ENCODE measurements around the gene PPP6R2. TPM values are rescaled to one million over a fixed set of nuclear protein-coding genes. Genes with fewer than 3 reads are reported as not detected.

PPP6R2 gene
- total and polyA plus RNA-seq, 10 donors: 23.6 to 76.2 (median 62.1) TPM

GRCh38 chr22:50303515-50303847 lies 39.6 kb upstream of the PPP6R2 start:
- no peak for DNase-seq
- H3K9me3 ChIP-seq: no peaks in the 10 kb centered on the region

GRCh38 chr22:50303848-50304527 lies 39.1 kb upstream of the PPP6R2 start:
- TF ChIP-seq POLR2A (IDR thresholded peaks at IDR 0.05) (no peak), POLR2AphosphoS5 (IDR thresholded peaks at IDR 0.05) (peak in 2 of 3 donors; percentile 39 to 60), CTCF (IDR thresholded peaks at IDR 0.05 in 8 of 11, conservative IDR thresholded peaks at IDR 0.05 in 3 of 11) (peak in 2 of 11 experiments; percentile 15 to 19)
- intact Hi-C loops (cut with DNase I; ENCODE audit: low total_unique reads): no loop called here
- Histone ChIP-seq H3K9me3 (no peaks in the 10 kb centered on the region), H3K4me3 (peak overlapping the region in 7 of 8 donors; percentile 15 to 91 (median 82)), H3K4me1 (peaks cover 73 to 95% (median 94%) of the 10 kb centered on the region in 6 donors), H3K27me3 (replicated peaks in 1 of 7) (peaks cover 0 to 69% (median 9%) of the 10 kb centered on the region in 7 donors), H3K27ac (peak overlapping the region; percentile 53 to 96 (median 92)), H3K36me3 (peaks cover 0 to 24% (median 0%) of the 10 kb centered on the region in 6 donors)
- DNase-seq: no peak
- WGBS, 5 donors: 11 to 32% (median 23%) methylated on average over 7 to 11 of the region's 11 CpGs

More at GRCh38 chr22:50303515-50303847, 39.6 kb upstream of the PPP6R2 start:
- Histone ChIP-seq H3K4me1 (peaks cover 75 to 95% (median 94%) of the 10 kb centered on the region in 6 donors), H3K27me3 (replicated peaks in 1 of 7) (peaks cover 0 to 74% (median 9%) of the 10 kb centered on the region in 7 donors), H3K4me3 (peak overlapping the region in 7 of 8 donors; percentile 15 to 91 (median 73)), H3K27ac (peak overlapping the region in 7 of 8 donors; percentile 78 to 96 (median 92)), H3K36me3 (peaks cover 0 to 24% (median 0%) of the 10 kb centered on the region in 6 donors)
- WGBS, 5 donors: 40 to 49% (median 43%) methylated on average over 5 to 7 of the region's 7 CpGs
- TF ChIP-seq POLR2AphosphoS5 (IDR thresholded peaks at IDR 0.05) (no peak), POLR2A (IDR thresholded peaks at IDR 0.05) (no peak), CTCF (IDR thresholded peaks at IDR 0.05 in 8 of 11, conservative IDR thresholded peaks at IDR 0.05 in 3 of 11) (no peak)
- intact Hi-C loops (cut with DNase I; ENCODE audit: low total_unique reads): no loop called here

DNA sequence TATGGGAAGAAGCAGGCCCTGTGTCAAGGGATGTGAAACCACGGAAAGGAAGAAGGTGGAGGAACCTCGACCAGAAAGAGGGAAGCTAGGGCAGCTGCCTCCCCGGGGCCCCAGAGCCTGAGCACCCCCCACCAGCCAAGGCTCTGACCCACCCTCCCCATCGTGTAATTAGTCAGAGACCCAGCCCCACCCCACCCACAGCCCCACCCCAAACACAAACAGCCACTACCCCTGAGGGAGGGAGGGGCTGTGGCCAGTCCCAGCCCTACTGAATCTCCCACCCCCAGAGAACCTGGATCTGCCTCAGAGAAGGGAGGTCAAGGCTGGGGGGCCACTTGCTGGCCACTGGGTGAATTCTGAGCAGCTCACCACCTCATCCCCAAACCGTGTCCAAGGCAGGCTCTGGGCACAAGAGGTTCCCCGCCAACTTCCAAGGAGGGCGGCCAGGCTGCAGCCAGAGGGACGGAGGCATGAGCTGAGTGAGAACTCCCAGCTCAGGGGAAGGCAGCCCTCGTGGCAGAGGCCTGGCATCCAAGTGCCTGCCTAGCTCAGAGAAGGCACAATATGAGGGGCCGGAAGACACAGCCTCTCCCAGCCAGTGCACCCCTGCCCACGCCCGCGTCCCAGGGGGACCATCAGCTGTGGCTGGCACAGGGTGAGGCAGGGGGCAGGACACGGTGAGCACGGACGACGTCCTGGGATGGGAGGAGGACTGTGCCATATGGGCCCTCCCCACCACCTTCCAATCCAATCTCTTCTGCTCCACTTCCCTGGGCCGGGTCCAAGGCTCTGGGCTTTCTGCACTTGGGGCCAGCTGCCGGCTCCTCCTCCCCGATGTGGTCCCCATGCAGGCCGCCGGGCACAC lies 38.4 kb upstream of the PPP6R2 start:
- Histone ChIP-seq H3K36me3 (peaks cover 0 to 24% (median 0%) of the 10 kb centered on the region in 6 donors), H3K9me3 (no peaks in the 10 kb centered on the region), H3K27me3 (replicated peaks in 1 of 7) (peaks cover 0 to 61% (median 6%) of the 10 kb centered on the region in 7 donors), H3K4me1 (peaks cover 73 to 95% (median 94%) of the 10 kb centered on the region in 6 donors), H3K27ac (peak overlapping the region; percentile 73 to 96 (median 92)), H3K4me3 (peak overlapping the region; percentile 4 to 91 (median 83))
- intact Hi-C loops (cut with DNase I; ENCODE audit: low total_unique reads): no loop called here
- DNase-seq: no peak
- 36 to 44% (median 41%) methylated on average over 8 to 22 of the region's 22 CpGs for WGBS, 5 donors
- TF ChIP-seq POLR2A (IDR thresholded peaks at IDR 0.05) (no peak), POLR2AphosphoS5 (IDR thresholded peaks at IDR 0.05) (peak in 2 of 3 donors; percentile 35 to 67)

DNA sequence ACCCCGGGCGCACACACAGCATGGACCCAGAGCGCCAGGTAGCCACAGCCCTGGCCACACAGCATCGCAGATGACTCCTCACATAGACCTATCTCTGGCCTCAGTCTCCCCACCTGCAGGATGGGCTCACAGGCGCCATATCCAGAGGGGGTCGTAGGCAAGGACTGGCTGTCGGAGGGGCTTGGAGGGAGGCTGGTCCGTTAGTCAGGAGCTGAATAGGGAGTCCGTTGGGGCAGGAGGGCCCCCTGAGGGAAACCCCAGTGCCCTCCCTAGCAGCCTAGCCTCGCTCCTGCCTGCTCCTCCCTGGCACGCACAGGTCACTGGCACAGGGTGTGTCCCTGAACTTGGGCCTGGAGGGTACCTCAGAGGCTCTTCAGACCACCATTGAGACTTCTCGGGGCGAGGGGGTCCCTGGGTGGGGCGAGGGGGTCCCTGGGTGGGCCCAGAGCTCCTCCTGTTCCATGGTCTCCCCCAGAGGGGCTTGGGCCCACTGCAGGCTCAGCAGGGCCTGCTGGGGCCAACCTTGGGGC lies 37.7 kb upstream of the PPP6R2 start:
- intact Hi-C loops (cut with DNase I; ENCODE audit: low total_unique reads): no loop called here
- peaks cover 77 to 95% (median 92%) of the 10 kb centered on the region in 6 donors for H3K4me1 ChIP-seq

More for the DNA sequence above, 37.7 kb upstream of the PPP6R2 start:
- DNase-seq: no peak
- Histone ChIP-seq H3K27me3 (replicated peaks in 1 of 7) (peaks cover 0 to 54% (median 3%) of the 10 kb centered on the region in 7 donors), H3K4me3 (peak overlapping the region; percentile 64 to 91 (median 83)), H3K36me3 (peaks cover 0 to 24% (median 0%) of the 10 kb centered on the region in 6 donors), H3K9me3 (no peaks in the 10 kb centered on the region), H3K27ac (peak overlapping the region; percentile 73 to 96 (median 92))
- TF ChIP-seq POLR2AphosphoS5 (IDR thresholded peaks at IDR 0.05): no peak
- TF ChIP-seq POLR2A (IDR thresholded peaks at IDR 0.05): no peak
- no peak for TF ChIP-seq CTCF (IDR thresholded peaks at IDR 0.05 in 8 of 11, conservative IDR thresholded peaks at IDR 0.05 in 3 of 11)
- WGBS, 5 donors: 46 to 83% (median 62%) methylated on average over 5 to 14 of the region's 14 CpGs

Measured in spleen (tissue), 11 donors.